ENCODE measurements around the gene CLDND1.

Gene CLDND1

GRCh38 chr3:98514948-98515347, 7.8 kb downstream of the CLDND1 start:
- TF ChIP-seq GATA2 (IDR thresholded peaks at IDR 0.05; ENCODE audit: low read depth, low read length) (no peak), GATA3 (IDR thresholded peaks at IDR 0.05; ENCODE audit: low read depth, low read length) (no peak)

- no peak for TF ChIP-seq GATA2 (IDR thresholded peaks at IDR 0.05; ENCODE audit: low read depth, low read length)
- no peak for TF ChIP-seq GATA3 (IDR thresholded peaks at IDR 0.05; ENCODE audit: low read depth, low read length)
Observed at GRCh38 chr3:98513736-98514135, 9.0 kb downstream of the CLDND1 start.

- TF ChIP-seq GATA2 (IDR thresholded peaks at IDR 0.05; ENCODE audit: low read depth, low read length) (no peak), GATA3 (IDR thresholded peaks at IDR 0.05; ENCODE audit: low read depth, low read length) (no peak)
Observed at GRCh38 chr3:98513091-98513511, 9.6 kb downstream of the CLDND1 start.

- TF ChIP-seq GATA2 (IDR thresholded peaks at IDR 0.05; ENCODE audit: low read depth, low read length) (no peak), GATA3 (IDR thresholded peaks at IDR 0.05; ENCODE audit: low read depth, low read length) (no peak)
Observed at GRCh38 chr3:98512576-98512975, 10.1 kb downstream of the CLDND1 start.

GRCh38 chr3:98508582-98508981, 14.1 kb downstream of the CLDND1 start:
- TF ChIP-seq GATA3 (IDR thresholded peaks at IDR 0.05; ENCODE audit: low read depth, low read length): no peak

GRCh38 chr3:98504539-98504938, 18.2 kb downstream of the CLDND1 start:
- no peak for TF ChIP-seq GATA2 (IDR thresholded peaks at IDR 0.05; ENCODE audit: low read depth, low read length)
- TF ChIP-seq GATA3 (IDR thresholded peaks at IDR 0.05; ENCODE audit: low read depth, low read length): no peak

GRCh38 chr3:98501863-98502576, 20.7 kb downstream of the CLDND1 start:
- no peak for TF ChIP-seq GATA3 (IDR thresholded peaks at IDR 0.05; ENCODE audit: low read depth, low read length)

- TF ChIP-seq GATA3 (IDR thresholded peaks at IDR 0.05; ENCODE audit: low read depth, low read length) (no peak), GATA2 (IDR thresholded peaks at IDR 0.05; ENCODE audit: low read depth, low read length) (no peak)
Observed at GRCh38 chr3:98501270-98501669, 21.4 kb downstream of the CLDND1 start.

- TF ChIP-seq GATA2 (IDR thresholded peaks at IDR 0.05; ENCODE audit: low read depth, low read length) (no peak), GATA3 (IDR thresholded peaks at IDR 0.05; ENCODE audit: low read depth, low read length) (no peak)
Observed at GRCh38 chr3:98500019-98500418, 22.7 kb downstream of the CLDND1 start.

GRCh38 chr3:98497381-98497780, 25.3 kb downstream of the CLDND1 start, which contains the start of gene OR5K2:
OR5K2 (plus strand) TSS chr3:98497681; CDS start chr3:98497681, 0 bp downstream.
- TF ChIP-seq GATA3 (IDR thresholded peaks at IDR 0.05; ENCODE audit: low read depth, low read length) (no peak), GATA2 (IDR thresholded peaks at IDR 0.05; ENCODE audit: low read depth, low read length) (no peak)

GRCh38 chr3:98483626-98484025, 39.1 kb downstream of the CLDND1 start:
- TF ChIP-seq GATA3 (IDR thresholded peaks at IDR 0.05; ENCODE audit: low read depth, low read length): no peak

GRCh38 chr3:98482717-98483482, 39.8 kb downstream of the CLDND1 start:
- TF ChIP-seq GATA3 (IDR thresholded peaks at IDR 0.05; ENCODE audit: low read depth, low read length): no peak
- TF ChIP-seq GATA2 (IDR thresholded peaks at IDR 0.05; ENCODE audit: low read depth, low read length): no peak
